Heart left ventricle (tissue), 13 donors: Measurements from ENCODE around the gene SLC22A4.

Experiments used
- POLR2A ChIP-seq, 2 donors: fragments of 450-650 bp; IDR thresholded peaks; one replicate each; pipeline ENCODE4 v1.6.1; 2017; ENCODE audit warnings: antibody characterized with exemption in 2 of 2, mild to moderate bottlenecking in 2 of 2, moderate library complexity in 2 of 2
- TF ChIP-seq, protein P1 (sequence below), 12 donors: fragments of 200-600 bp; sonication (generic) in 4 of 12; IDR thresholded peaks; one replicate each; pipeline versions ENCODE4 v1.5.0 to v1.8.0; 2018 to 2022; ENCODE audit warnings: antibody characterized with exemption in 12 of 12, mild to moderate bottlenecking in 5 of 12
- donor health status: ischemic (EF 13 %, LVEDD 7.1; RV severe dilation, severe dysfunction).
- donor health status: DM: no; HTN: yes; CAD: no.
- donor health status: DM: no; HTN: no; CAD: no.
- donor health status: ischemic (EF 25% LVEDD 6.9; RV normal size, moderate dysfunction).
- donor health status: ischemic (EF 25% LVEDD 5.7; RV mildly dilated, moderate dysfunction).
- donor health status: ischemic (EF 35%, LVEDD 5.7; RV mildly dilated, moderate dysfunction).
- donor health status: nonischemic (EF 11% LVEDD 7.7; RV severe dilation, severe dysfunction).
- donor health status: DM: yes; HTN: yes; CAD: no.
- donor health status: PGD.
- donor health status: ischemic (EF 29% LVEDD 5.4; RV normal size, mild dysfunction).
- donor health status: nonischemic (EF 23%, LVEDD 6.1; RV moderate dilation, normal function).

DNA sequence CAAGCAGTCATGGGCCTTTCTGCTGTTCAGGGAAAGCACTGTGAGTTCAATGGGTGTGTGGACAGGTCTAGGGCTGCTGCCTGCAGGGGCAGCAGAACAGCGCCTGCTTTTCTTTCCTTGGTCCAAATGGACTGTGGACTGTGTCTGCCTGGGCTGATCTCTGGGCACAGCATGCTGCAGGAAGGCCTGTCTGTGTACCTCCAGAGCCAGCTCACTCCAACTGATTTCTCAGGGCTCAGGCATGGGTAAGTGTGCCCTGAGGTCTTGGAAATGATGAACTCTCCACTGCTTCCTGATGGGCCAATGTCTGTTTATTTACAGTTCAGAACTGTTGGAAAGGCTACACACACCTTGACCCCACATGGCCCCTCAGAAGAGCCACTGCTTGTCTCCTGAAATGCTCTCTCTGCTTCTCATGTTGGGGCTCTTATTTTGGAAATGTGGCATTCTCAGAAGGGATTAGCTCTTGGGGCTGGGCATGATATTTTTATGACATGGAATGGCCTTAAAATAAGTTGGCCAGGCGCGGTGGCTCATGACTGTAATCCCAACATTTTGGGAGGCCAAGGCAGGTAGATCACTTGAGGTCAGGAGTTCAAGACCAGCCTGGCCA, 27.0 kb downstream of the SLC22A4 start:
- TF ChIP-seq, protein P1, sequence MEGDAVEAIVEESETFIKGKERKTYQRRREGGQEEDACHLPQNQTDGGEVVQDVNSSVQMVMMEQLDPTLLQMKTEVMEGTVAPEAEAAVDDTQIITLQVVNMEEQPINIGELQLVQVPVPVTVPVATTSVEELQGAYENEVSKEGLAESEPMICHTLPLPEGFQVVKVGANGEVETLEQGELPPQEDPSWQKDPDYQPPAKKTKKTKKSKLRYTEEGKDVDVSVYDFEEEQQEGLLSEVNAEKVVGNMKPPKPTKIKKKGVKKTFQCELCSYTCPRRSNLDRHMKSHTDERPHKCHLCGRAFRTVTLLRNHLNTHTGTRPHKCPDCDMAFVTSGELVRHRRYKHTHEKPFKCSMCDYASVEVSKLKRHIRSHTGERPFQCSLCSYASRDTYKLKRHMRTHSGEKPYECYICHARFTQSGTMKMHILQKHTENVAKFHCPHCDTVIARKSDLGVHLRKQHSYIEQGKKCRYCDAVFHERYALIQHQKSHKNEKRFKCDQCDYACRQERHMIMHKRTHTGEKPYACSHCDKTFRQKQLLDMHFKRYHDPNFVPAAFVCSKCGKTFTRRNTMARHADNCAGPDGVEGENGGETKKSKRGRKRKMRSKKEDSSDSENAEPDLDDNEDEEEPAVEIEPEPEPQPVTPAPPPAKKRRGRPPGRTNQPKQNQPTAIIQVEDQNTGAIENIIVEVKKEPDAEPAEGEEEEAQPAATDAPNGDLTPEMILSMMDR (IDR thresholded peaks at IDR 0.05), result no peak
- TF ChIP-seq POLR2A (IDR thresholded peaks at IDR 0.05), result no peak
